Activated CD4-positive, alpha-beta T cell treated with anti-CD3 and anti-CD28 coated beads, Interleukin-10, Interleukin-2, amounts not matched to agents 100 ng/mL and 50 ng/mL, durations not matched to agents 16 hours and 8 hours (primary cell): ENCODE results near the gene MAPKAP1.

ENCODE experiments used
- DNase-seq: peaks from one replicate; pipeline ENCODE4 v3.0.0-alpha.2; 2020

Gene MAPKAP1

GRCh38 chr9:125663127-125663526, 43.9 kb downstream of the MAPKAP1 start:
- peak; percentile 75 for DNase-seq

DNA sequence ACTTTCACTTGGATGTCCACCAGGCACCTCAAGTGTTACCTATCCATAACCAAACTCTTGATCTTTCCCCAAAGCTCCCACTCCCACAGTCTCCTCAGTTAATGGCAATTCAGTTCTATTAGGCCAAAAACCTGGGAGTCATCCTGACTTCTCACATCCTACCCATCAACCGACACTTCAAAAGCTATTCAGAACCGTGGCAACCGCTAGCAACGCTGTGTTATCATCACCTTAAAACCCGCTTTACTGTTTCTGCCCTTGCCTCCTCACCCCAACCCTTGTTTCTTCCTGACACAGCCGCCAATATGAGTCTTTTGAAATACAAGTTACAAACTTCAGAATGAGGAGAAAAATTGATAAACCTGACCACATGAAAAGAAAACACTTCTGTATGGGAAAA, 46.5 kb downstream of the MAPKAP1 start:
- DNase-seq: no peak

DNA sequence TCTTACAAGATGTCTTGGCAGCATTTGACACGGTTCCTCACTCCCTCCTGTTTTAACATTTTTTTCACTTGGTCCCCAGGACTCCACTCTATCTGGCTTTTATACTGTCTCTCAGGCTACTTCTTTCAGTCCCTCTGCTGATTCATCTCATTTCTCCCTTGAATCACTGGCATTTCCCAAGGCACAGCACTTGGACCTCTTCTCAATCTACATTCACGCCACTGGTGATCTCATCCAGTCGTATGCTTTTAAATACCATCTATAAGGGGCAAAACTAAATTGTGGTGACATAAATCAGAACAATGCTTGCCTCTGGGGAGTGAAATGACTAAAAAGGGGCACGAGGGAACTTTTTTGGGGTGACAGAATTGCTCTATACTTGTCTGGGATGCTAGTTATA, 47.1 kb downstream of the MAPKAP1 start:
- DNase-seq: peak; percentile 74

DNA sequence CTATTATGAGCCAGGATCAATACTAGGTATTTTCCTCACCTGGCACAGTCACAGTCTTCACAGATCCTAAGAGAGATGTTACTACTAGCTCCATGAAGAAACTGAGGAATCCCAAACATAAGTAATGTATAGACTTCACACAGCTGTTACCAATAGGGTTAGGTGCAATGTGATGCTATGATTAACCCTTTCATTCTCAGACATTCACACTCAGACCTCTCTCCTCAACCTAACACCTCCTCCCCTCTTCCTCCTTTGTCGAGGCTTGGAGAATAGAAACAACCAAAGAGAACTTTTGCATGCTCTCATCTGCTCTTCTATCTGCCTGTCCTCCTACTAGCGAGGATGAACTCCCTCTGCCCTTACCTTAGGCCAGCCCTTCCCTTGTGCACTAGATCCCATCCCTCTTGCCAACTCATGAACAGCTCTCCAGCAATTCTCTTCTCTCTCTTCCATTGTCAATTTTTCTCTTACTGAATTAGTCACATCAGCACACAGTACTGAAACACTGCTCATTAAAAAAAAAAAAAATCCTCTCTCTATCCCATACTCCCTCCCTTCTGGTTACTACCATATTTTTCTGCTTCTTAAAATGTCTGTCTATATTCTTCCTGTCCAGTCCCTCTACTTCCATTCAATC, 47.7 kb downstream of the MAPKAP1 start:
- peak; percentile 47 for DNase-seq

GRCh38 chr9:125656560-125656959, 50.4 kb downstream of the MAPKAP1 start:
- DNase-seq: no peak

DNA sequence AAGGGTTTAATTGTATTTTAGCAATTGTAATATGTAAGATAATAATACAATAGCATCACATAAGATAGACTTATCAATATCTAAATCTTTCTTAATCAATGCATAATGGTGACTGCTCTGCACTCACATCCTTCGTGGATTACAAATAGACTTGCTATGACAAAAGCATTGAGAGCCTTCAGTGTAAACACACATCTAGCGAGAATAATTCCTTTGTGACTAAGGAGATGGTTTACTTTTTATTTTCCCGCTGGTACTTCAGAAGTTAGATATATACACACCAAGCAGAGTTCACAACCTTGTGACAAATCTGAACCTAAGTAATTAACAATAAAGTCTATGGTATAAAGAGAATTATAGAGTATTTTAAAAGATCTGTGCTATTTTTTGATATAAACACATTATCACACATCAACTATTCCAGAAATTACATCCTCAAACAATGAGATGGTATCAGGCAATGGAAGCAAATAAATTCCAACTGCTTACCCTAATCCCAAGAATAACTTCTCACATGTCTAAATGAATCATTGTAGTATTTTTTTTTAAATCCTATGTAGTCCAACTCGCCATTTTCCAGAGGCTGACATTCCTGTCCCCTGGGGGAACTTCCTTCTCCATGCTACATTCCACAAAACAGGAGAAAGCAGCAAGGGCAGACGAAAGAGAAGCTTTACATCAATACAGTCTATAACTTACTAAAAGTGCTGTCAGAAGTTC, 51.2 kb downstream of the MAPKAP1 start:
- DNase-seq: no peak

- no peak for DNase-seq
Measured at GRCh38 chr9:125655066-125655633, 51.9 kb downstream of the MAPKAP1 start.

DNA sequence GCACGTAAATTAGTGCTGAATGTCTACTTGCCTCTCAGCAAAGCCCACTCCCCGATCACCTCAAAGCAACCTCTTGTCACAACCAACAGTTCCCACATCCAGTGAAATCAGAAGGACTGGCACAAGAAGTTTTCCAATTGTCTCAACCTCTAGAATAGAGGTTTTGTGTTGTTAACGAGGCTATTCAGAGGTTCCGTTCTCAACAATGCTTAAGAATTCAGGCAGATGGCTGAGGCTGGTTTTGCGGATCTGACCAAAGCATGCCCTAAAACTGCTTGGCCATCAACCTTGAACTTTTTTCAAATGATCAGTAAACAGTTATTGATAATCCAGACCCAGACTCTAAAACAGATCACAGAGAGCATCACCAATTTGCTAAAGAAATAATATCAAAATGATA, 52.9 kb downstream of the MAPKAP1 start:
- no peak for DNase-seq

- DNase-seq: no peak
Measured at GRCh38 chr9:125653325-125653724, 53.7 kb downstream of the MAPKAP1 start.

- no peak for DNase-seq
Measured at GRCh38 chr9:125652759-125653158, 54.2 kb downstream of the MAPKAP1 start.

DNA sequence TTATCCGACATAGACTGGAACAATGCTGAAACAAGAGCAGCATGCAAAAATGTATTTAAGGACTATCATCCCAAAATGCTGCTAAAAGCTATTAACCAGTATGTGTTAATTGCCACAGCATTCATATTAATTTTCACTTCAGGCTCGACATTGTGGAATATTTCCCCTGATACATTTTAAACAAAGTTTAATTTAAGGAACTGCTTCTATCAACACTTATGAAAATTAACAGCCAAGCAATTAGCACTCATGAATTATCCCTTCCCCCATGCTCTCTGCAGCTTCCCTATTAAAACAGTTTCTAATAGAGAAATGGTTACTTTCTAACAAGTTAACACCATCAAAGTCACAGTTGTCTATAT, 54.8 kb downstream of the MAPKAP1 start:
- no peak for DNase-seq

DNA sequence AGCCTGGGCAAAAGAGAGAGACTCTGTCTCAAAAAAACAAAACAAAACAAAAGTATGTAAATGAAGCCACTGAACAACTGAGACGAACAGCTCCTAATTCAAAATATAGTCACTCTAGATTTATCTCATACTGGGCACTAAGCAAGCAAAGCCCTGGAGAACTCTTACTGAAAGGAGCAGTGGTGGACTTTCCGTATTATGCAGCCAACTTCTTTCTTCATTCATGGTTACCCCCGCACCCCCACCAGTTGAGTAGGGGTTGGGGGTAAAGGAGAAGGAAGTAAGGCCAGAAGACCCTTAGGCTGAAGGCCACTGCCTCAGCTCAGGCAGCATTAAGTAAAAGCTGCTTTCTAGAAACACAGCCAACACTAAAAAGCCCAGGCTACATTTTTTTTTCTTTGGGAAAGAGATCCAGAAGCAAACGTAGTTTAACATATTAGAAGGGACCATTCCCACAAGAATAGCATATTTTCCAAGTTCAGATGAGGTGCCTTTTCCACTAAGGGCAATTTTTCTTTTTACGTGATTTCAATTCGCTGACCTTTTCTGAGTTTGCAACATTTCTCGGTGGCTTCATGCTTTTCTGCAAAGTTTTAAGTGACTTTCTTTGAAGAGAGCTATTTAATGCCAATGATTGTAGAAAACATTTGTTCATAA, 55.3 kb downstream of the MAPKAP1 start:
- no peak for DNase-seq

GRCh38 chr9:125650271-125650737, 56.7 kb downstream of the MAPKAP1 start:
- peak; percentile 56 for DNase-seq

GRCh38 chr9:125649826-125650225, 57.2 kb downstream of the MAPKAP1 start:
- no peak for DNase-seq

DNA sequence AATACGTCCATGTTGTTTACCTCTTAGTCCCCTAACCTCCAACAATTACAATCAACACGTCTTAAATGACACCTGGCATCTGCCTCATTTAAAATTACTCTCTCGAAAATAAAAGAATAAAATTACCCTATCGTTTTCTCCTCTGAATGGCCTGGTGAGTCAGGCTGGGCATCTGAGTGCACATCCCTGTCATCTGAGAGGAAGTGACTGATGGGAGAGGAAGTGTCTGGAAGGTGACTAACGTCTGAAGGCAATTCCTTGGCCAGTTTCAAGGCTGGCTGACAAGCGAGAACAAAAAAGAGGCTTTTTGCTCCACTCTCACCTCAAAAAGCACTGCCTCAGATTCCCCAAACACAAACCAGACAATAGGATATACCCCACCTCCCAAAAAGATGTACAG, 57.7 kb downstream of the MAPKAP1 start:
- peak; percentile 41 for DNase-seq

GRCh38 chr9:125648294-125648693, 58.7 kb downstream of the MAPKAP1 start:
- DNase-seq: no peak

DNA sequence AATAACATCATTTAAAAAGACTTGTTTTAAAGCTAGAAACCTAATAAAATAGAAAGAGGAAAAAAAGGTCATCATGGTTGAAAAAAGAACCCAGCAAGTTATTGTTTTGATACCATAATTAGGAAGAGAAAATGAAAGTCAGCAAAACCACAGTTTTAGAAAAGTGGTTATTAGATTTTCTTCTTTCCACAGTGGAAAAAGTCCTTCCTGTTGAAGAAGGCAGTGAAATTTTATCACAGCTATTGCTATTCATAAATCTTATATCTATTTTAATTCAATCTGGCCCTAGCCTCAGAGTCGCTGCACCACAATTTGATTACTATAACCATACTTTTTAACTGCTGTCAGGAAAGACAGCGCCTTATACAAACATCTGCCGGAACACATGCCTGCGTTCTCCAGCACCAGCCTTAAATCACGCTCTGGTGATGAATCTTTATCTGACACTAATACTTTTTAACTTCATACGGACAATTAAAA, 60.3 kb downstream of the MAPKAP1 start:
- no peak for DNase-seq

DNA sequence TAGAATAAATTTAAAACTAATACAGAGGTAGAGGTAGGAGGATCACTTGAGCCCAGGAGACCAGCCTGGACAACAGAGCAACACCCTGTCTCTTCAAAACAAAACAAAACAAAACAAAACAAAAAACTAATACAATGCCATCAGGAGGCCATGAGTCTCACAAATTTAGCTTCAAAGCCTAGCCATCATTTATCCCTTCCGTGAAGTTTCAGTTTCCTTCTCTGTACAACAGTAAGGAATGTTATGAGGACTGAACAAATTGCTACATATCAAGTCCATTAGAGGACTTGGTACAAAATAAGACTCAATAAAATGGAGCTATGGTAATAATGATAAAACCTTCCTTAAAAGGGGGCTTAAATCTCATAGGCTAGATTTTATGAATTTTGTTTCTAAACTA, 60.8 kb downstream of the MAPKAP1 start:
- DNase-seq: no peak

DNA sequence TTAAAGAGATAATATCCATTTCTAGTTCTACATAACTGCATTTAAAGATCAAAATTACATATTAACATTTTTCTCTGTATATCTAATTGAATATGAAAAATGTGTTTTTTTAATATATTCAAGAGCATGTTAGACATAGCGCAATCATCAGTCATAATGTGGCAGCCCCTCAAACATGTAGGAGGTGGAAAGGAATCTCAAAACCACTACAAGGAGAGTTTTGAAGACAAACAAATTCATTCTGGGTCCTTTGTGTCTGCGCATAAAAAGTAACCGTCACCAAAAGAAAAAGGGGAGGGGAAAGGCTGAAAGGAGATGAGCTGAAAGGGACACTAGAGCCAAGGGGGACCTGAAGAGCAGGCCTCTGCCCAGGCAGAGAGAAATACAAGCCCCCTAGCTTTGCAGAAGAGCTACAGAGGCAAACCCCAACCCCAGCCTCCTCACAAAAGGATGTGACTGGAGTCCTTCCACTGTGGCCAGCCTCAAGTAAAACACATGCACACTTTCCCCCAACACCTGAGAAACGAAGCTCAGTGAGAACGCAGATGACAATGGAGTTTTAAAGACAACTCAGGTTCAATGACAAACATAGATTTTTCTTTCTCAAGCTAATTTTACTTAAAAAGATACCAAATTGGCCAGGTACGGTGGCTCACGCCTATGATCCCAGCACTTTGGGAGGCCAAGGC, 62.0 kb downstream of the MAPKAP1 start:
- no peak for DNase-seq

DNA sequence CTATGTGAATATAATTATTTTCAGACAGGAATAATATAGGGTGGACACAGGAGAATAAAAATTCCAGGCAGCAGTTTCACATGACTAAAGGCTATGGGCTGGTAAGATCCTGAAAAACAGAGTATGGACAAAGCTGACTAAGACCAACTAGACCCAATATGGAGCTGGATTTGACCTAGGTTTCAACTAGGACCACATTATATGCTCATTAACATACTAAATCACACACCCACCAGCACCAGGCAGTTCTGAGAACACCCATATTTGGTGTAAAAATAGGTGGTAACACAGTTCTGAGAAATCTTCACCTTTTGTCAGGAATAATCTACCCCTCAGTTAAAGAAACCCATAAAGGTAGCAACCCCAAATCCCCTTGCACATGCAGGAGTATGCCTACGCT, 64.7 kb downstream of the MAPKAP1 start:
- no peak for DNase-seq

DNA sequence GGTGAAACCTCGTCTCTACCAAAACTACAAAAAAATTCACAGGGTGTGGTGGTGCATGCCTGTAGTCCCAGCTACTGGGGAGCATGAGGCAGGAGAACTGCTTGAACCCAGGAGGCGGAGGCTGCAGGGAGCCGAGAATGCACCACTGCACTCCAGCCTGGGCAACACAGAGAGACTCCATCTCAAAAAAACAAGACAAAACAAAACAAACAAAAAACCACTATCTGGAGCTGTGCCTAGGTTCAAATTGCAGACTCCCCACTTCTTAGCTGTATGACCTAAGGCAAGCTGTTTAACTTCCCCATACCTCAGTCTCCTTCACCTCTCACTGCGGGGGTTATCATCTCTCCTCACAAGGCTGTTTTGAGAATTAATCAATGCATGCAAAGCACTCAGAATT, 68.0 kb downstream of the MAPKAP1 start:
- DNase-seq: no peak

DNA sequence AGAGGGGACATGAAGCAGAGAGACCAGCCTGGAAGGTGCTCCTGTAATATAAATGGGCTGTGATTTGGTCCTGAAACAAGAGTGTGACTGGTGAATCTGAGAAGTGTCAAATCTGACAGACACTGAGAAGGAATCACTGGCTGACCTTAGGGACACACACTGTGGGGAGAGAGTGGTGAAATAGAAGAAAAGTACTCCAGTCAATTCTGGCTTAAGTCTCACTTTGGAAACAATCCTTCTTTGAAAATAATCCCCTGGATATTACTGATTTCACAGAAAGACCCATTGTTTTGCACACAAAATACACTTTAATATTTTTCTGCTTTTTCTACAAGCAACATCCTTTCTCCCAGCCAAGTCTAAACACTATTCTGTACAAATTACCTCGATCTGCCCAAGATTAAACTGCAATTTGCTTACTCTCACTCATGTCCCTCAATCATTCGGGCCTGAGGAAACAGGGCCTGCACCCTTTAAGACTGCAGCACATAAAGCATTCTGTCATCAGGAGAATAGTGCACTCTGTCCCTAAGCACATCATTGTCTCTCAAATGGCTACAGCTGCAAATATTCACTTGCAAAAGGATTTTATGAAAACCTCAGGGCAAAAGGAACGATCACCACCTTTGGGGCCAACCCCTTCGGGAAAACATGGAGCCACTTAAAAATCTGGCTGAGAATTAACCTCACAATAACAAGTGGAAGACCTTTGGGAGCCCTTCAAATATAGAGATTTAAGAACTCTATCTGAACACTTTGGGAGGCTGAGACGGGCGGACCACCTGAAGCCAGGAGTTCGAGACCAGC, 68.6 kb downstream of the MAPKAP1 start:
- DNase-seq: no peak
